ENCODE results near the gene ANKH.

DNA sequence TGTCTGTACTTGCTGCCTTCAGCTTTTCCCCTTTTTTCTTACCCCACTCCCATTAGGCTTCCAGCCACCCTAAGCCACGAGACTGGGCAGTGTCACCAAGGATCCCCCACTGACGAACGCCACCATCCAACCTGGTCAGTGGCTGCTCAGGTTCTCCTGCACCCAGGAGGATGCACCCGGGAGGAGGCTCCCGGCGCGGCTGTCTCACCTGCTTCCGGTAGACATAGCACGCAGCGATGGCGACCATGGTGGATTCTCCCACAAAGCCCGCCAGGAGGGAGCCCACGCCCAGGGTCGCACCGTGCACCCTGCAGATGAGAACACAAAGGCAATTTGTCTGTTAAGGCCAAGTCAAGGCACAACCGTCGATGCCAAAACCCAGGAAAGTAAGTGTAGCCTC is 158.9 kb downstream of the ANKH start:
- TF ChIP-seq, protein P1, sequence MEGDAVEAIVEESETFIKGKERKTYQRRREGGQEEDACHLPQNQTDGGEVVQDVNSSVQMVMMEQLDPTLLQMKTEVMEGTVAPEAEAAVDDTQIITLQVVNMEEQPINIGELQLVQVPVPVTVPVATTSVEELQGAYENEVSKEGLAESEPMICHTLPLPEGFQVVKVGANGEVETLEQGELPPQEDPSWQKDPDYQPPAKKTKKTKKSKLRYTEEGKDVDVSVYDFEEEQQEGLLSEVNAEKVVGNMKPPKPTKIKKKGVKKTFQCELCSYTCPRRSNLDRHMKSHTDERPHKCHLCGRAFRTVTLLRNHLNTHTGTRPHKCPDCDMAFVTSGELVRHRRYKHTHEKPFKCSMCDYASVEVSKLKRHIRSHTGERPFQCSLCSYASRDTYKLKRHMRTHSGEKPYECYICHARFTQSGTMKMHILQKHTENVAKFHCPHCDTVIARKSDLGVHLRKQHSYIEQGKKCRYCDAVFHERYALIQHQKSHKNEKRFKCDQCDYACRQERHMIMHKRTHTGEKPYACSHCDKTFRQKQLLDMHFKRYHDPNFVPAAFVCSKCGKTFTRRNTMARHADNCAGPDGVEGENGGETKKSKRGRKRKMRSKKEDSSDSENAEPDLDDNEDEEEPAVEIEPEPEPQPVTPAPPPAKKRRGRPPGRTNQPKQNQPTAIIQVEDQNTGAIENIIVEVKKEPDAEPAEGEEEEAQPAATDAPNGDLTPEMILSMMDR (IDR thresholded peaks at IDR 0.05 in 8 of 11, conservative IDR thresholded peaks at IDR 0.05 in 3 of 11) = no peak
- no peak for TF ChIP-seq POLR2A (IDR thresholded peaks at IDR 0.05)
